H9 (cell line): ENCODE results near the gene SPA17. TPM values are rescaled to one million over a fixed set of nuclear protein-coding genes. Genes with fewer than 3 reads are reported as not detected.

Source experiments
- DNase-seq: peaks from one replicate; pipeline ENCODE4 v3.0.0-alpha.2; 2017
- H2AFZ ChIP-seq: one replicate; pipeline ENCODE4 v1.6.1; 2013; ENCODE audit warnings: mild to moderate bottlenecking, low read length, control low read depth, moderate library complexity
- H2AK5ac ChIP-seq: 2 replicates; pipeline ENCODE4 v1.6.1; 2013; ENCODE audit warnings: low read length, control low read depth, mixed read lengths; ENCODE audit not compliant: insufficient read length
- H2BK120ac ChIP-seq: one replicate; pipeline ENCODE4 v1.6.1; 2013; ENCODE audit warnings: low read depth, mild to moderate bottlenecking, low read length, control low read depth, inconsistent platforms; ENCODE audit not compliant: poor library complexity, severe bottlenecking
- H2BK12ac ChIP-seq: 2 replicates; pipeline ENCODE4 v1.6.1; 2013; ENCODE audit warnings: low read length, control low read depth, mixed read lengths, low read depth; ENCODE audit not compliant: insufficient read length
- H2BK15ac ChIP-seq: 2 replicates; pipeline ENCODE4 v1.6.1; 2013; ENCODE audit warnings: low read depth, low read length, control low read depth
- H2BK20ac ChIP-seq: one replicate; pipeline ENCODE4 v1.6.1; 2013; ENCODE audit warnings: low read depth, mild to moderate bottlenecking, low read length, control low read depth, inconsistent platforms; ENCODE audit not compliant: poor library complexity, severe bottlenecking
- H2BK5ac ChIP-seq: 2 replicates; pipeline ENCODE4 v1.6.1; 2013; ENCODE audit warnings: low read length, control low read depth, mixed read lengths; ENCODE audit not compliant: insufficient read length
- H3K14ac ChIP-seq: 2 replicates; pipeline ENCODE4 v1.6.1; 2013; ENCODE audit warnings: low read length, control low read depth; ENCODE audit not compliant: insufficient read depth
- H3K18ac ChIP-seq: 2 replicates; pipeline ENCODE4 v1.6.1; 2013; ENCODE audit warnings: low read depth, mild to moderate bottlenecking, mixed read lengths, low read length, control low read depth; ENCODE audit not compliant: insufficient read length
- H3K23ac ChIP-seq: 2 replicates; pipeline ENCODE4 v1.6.1; 2013; ENCODE audit warnings: low read length, control low read depth, mixed read lengths, low read depth; ENCODE audit not compliant: insufficient read length
- H3K23me2 ChIP-seq: 2 replicates; pipeline ENCODE4 v1.6.1; 2013; ENCODE audit warnings: low read depth, mild to moderate bottlenecking, mixed read lengths, low read length, control low read depth; ENCODE audit not compliant: insufficient read length, poor library complexity, severe bottlenecking
- H3K27ac ChIP-seq: 2 replicates; pipeline ENCODE4 v1.5.1; 2013; ENCODE audit warnings: low read length, control low read depth, mixed read lengths, low read depth; ENCODE audit not compliant: insufficient read length
- H3K27me3 ChIP-seq: 2 replicates; pipeline ENCODE4 v1.6.1; 2013; ENCODE audit warnings: low read length, control low read depth, inconsistent platforms; ENCODE audit not compliant: insufficient read depth
- H3K4ac ChIP-seq: 2 replicates; pipeline ENCODE4 v1.6.1; 2013; ENCODE audit warnings: low read depth, mild to moderate bottlenecking, control low read depth, inconsistent platforms, low read length, moderate library complexity
- H3K4me1 ChIP-seq: 2 replicates; pipeline ENCODE4 v1.6.1; 2013; ENCODE audit warnings: low read length, control low read depth, inconsistent platforms; ENCODE audit not compliant: insufficient read depth
- H3K4me2 ChIP-seq: 2 replicates; pipeline ENCODE4 v1.6.1; 2013; ENCODE audit warnings: low read length, control low read depth, mixed read lengths; ENCODE audit not compliant: insufficient read length, insufficient read depth
- H3K56ac ChIP-seq: 2 replicates; pipeline ENCODE4 v1.6.1; 2013; ENCODE audit warnings: low read depth, mild to moderate bottlenecking, mixed read lengths, low read length, control low read depth; ENCODE audit not compliant: insufficient read length
- H3K79me1 ChIP-seq: 2 replicates; pipeline ENCODE4 v1.6.1; 2013; ENCODE audit warnings: low read depth, mild to moderate bottlenecking, moderate library complexity, low read length, control low read depth, inconsistent platforms; ENCODE audit not compliant: insufficient read depth, poor library complexity, severe bottlenecking
- H3K79me2 ChIP-seq: 2 replicates; pipeline ENCODE4 v1.6.1; 2013; ENCODE audit warnings: low read length, control low read depth, inconsistent platforms; ENCODE audit not compliant: insufficient read depth
- H3K9ac ChIP-seq: 2 replicates; pipeline ENCODE4 v1.6.1; 2013; ENCODE audit warnings: low read length, control low read depth, mixed read lengths; ENCODE audit not compliant: insufficient read length; ENCODE audit errors: extremely low read depth
- H3K9me3 ChIP-seq: one replicate; pipeline ENCODE4 v1.6.1; 2013; ENCODE audit warnings: low read depth, low read length, inconsistent platforms; ENCODE audit not compliant: control insufficient read depth
- H3T11ph ChIP-seq: one replicate; pipeline ENCODE4 v1.6.1; 2013; ENCODE audit warnings: mild to moderate bottlenecking, low read length, control low read depth, inconsistent platforms
- H4K20me1 ChIP-seq: one replicate; pipeline ENCODE4 v1.6.1; 2013; ENCODE audit not compliant: control insufficient read depth, insufficient read length, insufficient read depth
- H4K5ac ChIP-seq: 2 replicates; pipeline ENCODE4 v1.6.1; 2013; ENCODE audit warnings: low read depth, mild to moderate bottlenecking, mixed read lengths, low read length, control low read depth; ENCODE audit not compliant: insufficient read length
- H4K8ac ChIP-seq: replicated peaks from 2 replicates; pipeline ENCODE4 v1.6.1; 2013; ENCODE audit warnings: low read length, control low read depth, mixed read lengths, low read depth; ENCODE audit not compliant: insufficient read length
- H4K91ac ChIP-seq: 2 replicates; pipeline ENCODE4 v1.6.1; 2013; ENCODE audit warnings: low read depth, mild to moderate bottlenecking, moderate library complexity, mixed read lengths, low read length, control low read depth; ENCODE audit not compliant: insufficient read length
- H3K27ac Mint-ChIP-seq, 3 experiments: 2 replicates in 2 of 3; 3 replicates in 1 of 3; pipeline ENCODE4 v1.8.0; 2020 to 2021; ENCODE audit warnings: mixed read lengths in 3 of 3, mild to moderate bottlenecking in 1 of 3, moderate library complexity in 1 of 3
- H3K27me3 Mint-ChIP-seq: 2 replicates; pipeline ENCODE4 v1.8.0; 2021; ENCODE audit warnings: low read depth, mild to moderate bottlenecking, moderate library complexity, mixed read lengths
- H3K36me3 Mint-ChIP-seq, 3 experiments: 2 replicates in 2 of 3; 3 replicates in 1 of 3; pipeline ENCODE4 v1.8.0; 2020 to 2021; ENCODE audit warnings: low read depth in 3 of 3, mixed read lengths in 3 of 3; ENCODE audit not compliant: insufficient read depth in 1 of 3
- H3K4me1 Mint-ChIP-seq, 2 experiments: 2 replicates each; pipeline ENCODE4 v1.8.0; 2020; ENCODE audit warnings: mixed read lengths in 2 of 2
- H3K4me3 Mint-ChIP-seq, 2 experiments: 2 replicates in 1 of 2; 3 replicates in 1 of 2; pipeline ENCODE4 v1.8.0; 2020 to 2021; ENCODE audit warnings: mild to moderate bottlenecking in 2 of 2, mixed read lengths in 2 of 2, moderate library complexity in 1 of 2
- H3K9me3 Mint-ChIP-seq, 2 experiments: 2 replicates in 1 of 2; 3 replicates in 1 of 2; pipeline ENCODE4 v1.8.0; 2020; ENCODE audit warnings: mild to moderate bottlenecking in 2 of 2, mixed read lengths in 2 of 2, moderate library complexity in 1 of 2
- CTCF ChIP-seq: fragments of 200-600 bp; sonication (generic); conservative IDR thresholded peaks from 3 replicates; pipeline ENCODE4 v1.8.0; 2021; ENCODE audit warnings: antibody characterized with exemption, mild to moderate bottlenecking
- WGBS: extraction: QIAGEN DNeasy Blood & Tissue Kit; methylation state at CpG from one replicate; pipeline ENCODE4 v1.1.7; 2013; ENCODE audit warnings: missing lambda C conversion rate, low lambda C conversion rate, mixed read lengths; ENCODE audit not compliant: insufficient read length; ENCODE audit errors: extremely low coverage; 5-methylcytosine and 5-hydroxymethylcytosine counted together
- total RNA-seq: library from RNA; stranded (reverse); gene quantifications from 2 replicates; pipeline ENCODE4 v1.2.1, GENCODE V29; 2021

Gene SPA17
- total RNA-seq, 1 experiment from 2014 or later, result 6.9 TPM

DNA sequence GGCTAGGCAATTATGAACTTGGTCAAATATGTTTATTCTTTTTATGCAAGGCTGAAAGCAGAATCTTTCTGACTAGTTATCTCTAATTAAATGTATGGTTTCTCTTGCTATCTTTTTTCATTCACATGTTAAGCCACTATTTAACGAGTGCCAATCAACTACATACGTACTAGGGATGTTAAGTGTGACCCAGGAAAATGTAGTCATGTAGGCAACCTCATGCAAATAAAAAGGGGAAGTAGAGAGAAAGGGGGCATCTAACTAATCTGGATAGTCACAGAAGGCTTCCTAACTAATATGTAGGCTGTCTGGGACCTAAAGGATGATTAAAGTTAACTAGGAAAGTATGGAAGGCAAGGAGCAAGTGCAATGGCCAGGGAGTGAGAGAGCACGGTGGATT lies 27.6 kb upstream of the SPA17 start:
- no peak overlapping the region for H2AK5ac ChIP-seq
- H3K56ac ChIP-seq, result no peak overlapping the region
- no CpG with 5 or more reads among the region's 3 CpGs for WGBS
- H3K18ac ChIP-seq, result no peak overlapping the region
- no peak overlapping the region for H4K91ac ChIP-seq
- no peak overlapping the region for H2BK120ac ChIP-seq
- H3K36me3 Mint-ChIP-seq, result peaks cover 0 to 2% (median 1%) of the 10 kb centered on the region in 3 experiments; a peak in 3 of 7 replicates
- DNase-seq, result no peak
- H3K27ac ChIP-seq, result no peak overlapping the region
- no peak overlapping the region for H4K5ac ChIP-seq
- no peak overlapping the region for H2BK12ac ChIP-seq
- H3K79me1 ChIP-seq, result no peaks in the 10 kb centered on the region
- H3K4me2 ChIP-seq, result no peak overlapping the region
- H3K4me1 Mint-ChIP-seq, result peaks cover 5% of the 10 kb centered on the region in 2 experiments
- H2BK20ac ChIP-seq, result no peak overlapping the region
- no peak overlapping the region for H3K4ac ChIP-seq
- H2BK5ac ChIP-seq, result no peak overlapping the region
- no peaks in the 10 kb centered on the region for H3K79me2 ChIP-seq
- peaks cover 3% of the 10 kb centered on the region; the same call in 1 of the 2 replicates for H3K27me3 ChIP-seq
- H3K9me3 Mint-ChIP-seq, result no peaks in the 10 kb centered on the region
- H3T11ph ChIP-seq, result no peak overlapping the region
- no peak overlapping the region for H3K9ac ChIP-seq
- no peaks in the 10 kb centered on the region for H3K9me3 ChIP-seq
- H3K27ac Mint-ChIP-seq, result no peak overlapping the region
- no peak overlapping the region for H2BK15ac ChIP-seq
- H2AFZ ChIP-seq, result no peak overlapping the region
- H3K27me3 Mint-ChIP-seq, result peaks cover 2% of the 10 kb centered on the region; the same call in 1 of the 2 replicates
- no peak overlapping the region for H3K14ac ChIP-seq
- H3K23me2 ChIP-seq, result no peaks in the 10 kb centered on the region
- TF ChIP-seq CTCF, result no peak
- no peak overlapping the region for H4K8ac ChIP-seq
- no peak overlapping the region for H3K23ac ChIP-seq
- no peaks in the 10 kb centered on the region for H3K4me1 ChIP-seq
- no peaks in the 10 kb centered on the region for H4K20me1 ChIP-seq
- no peak overlapping the region for H3K4me3 Mint-ChIP-seq
